HCT116 (cell line): ENCODE data around the gene LEMD1. TPM values are rescaled to one million over a fixed set of nuclear protein-coding genes. Genes with fewer than 3 reads are reported as not detected.

Experiments used
- ATAC-seq: fragments of 200-7000 bp; cut with Tn5 transposase; 2 replicates; pipeline ENCODE4 v1.9.1; 2020; ENCODE audit warnings: mild to moderate bottlenecking, moderate library complexity
- BruUV-seq: library from RNA; stranded (reverse); fragments of 400-500 nt; replicated peaks from 2 replicates; lab custom pipeline; 2021; lab: Mats Ljungman, UMichigan
- CTCF ChIA-PET: fragments of 300-600 bp; sonication (Branson Sonifier 250); formaldehyde crosslinking; loops from one replicate; lab custom pipeline; 2021; ENCODE audit warnings: antibody characterized with exemption; lab: Charles Lee
- POLR2A ChIA-PET: fragments of 300-600, 350-600 bp; sonication (Branson Sonifier 250); formaldehyde crosslinking; loops from one replicate; lab custom pipeline; 2021; ENCODE audit warnings: antibody characterized with exemption; lab: Charles Lee
- RAD21 ChIA-PET, 2 experiments: fragments of 300-600 bp; sonication (Branson Sonifier 250); formaldehyde crosslinking; loops; one replicate each; lab custom pipeline; 2023; ENCODE audit warnings: low total read pairs in 2 of 2; ENCODE audit not compliant: uncharacterized antibody in 2 of 2, unreplicated experiment in 2 of 2, low non-redundant PET in 1 of 2; lab: Charles Lee
- DNase-seq: peaks from one replicate; pipeline ENCODE4 v3.0.0-alpha.2; 2010; ENCODE audit warnings: low read depth, low spot score
- H2AFZ ChIP-seq: fragments of 200-600 bp; shearing (Covaris generic), sonication (generic); 2 replicates; pipeline ENCODE4 v1.6.1; 2017; ENCODE audit warnings: low read depth, mixed run types, mixed read lengths, antibody characterized with exemption, low read length; ENCODE audit not compliant: poor library complexity, severe bottlenecking
- H3K27ac ChIP-seq: 2 replicates; pipeline ENCODE4 v1.5.1; 2012; ENCODE audit warnings: low read depth, low read length
- H3K27me3 ChIP-seq: fragments of 200-600 bp; sonication (generic); 2 replicates; pipeline ENCODE4 v1.6.1; 2016; ENCODE audit warnings: mixed run types, low read length, mixed read lengths; ENCODE audit not compliant: insufficient read depth
- H3K36me3 ChIP-seq, 2 experiments: fragments of 200-500 bp in 1 of 2; fragments of 200-600 bp in 1 of 2; sonication (Bioruptor generic) in 1 of 2; sonication (generic) in 1 of 2; 2 replicates each; pipeline versions ENCODE4 v1.5.1 to v1.6.1; 2014 to 2016; ENCODE audit warnings: low read length in 2 of 2, inconsistent platforms in 1 of 2, mixed read lengths in 1 of 2, mixed run types in 1 of 2; ENCODE audit not compliant: insufficient read depth in 2 of 2, control insufficient read depth in 1 of 2
- H3K4me1 ChIP-seq, 2 experiments: fragments of 200-600 bp in 1 of 2; sonication (generic) in 1 of 2; 2 replicates each; pipeline versions ENCODE4 v1.5.1 to v1.6.1; 2012 to 2017; ENCODE audit warnings: low read length in 2 of 2, inconsistent platforms in 1 of 2, mild to moderate bottlenecking in 1 of 2, mixed read lengths in 1 of 2, mixed run types in 1 of 2, moderate library complexity in 1 of 2; ENCODE audit not compliant: insufficient read depth in 2 of 2, control insufficient read depth in 1 of 2
- H3K4me2 ChIP-seq: fragments of 200-600 bp; sonication (generic); 2 replicates; pipeline ENCODE4 v1.6.1; 2017; ENCODE audit warnings: mixed run types, low read length, mixed read lengths
- H3K4me3 ChIP-seq, 2 experiments: fragments of 200-600 bp in 1 of 2; sonication (generic) in 1 of 2; replicated peaks in 1 of 2; 2 replicates each; pipeline ENCODE4 v1.5.1; 2011 to 2016; ENCODE audit warnings: low read length in 2 of 2, control low read depth in 1 of 2, low read depth in 1 of 2, mild to moderate bottlenecking in 1 of 2, mixed read lengths in 1 of 2, mixed run types in 1 of 2
- H3K79me2 ChIP-seq: fragments of 200-600 bp; sonication (generic); 2 replicates; pipeline ENCODE4 v1.6.1; 2017; ENCODE audit warnings: mild to moderate bottlenecking, mixed run types, low read length, moderate library complexity, mixed read lengths; ENCODE audit not compliant: insufficient read depth
- H3K9ac ChIP-seq: fragments of 200-600 bp; sonication (generic); 2 replicates; pipeline ENCODE4 v1.6.1; 2016; ENCODE audit warnings: low read length, mixed read lengths
- H3K9me2 ChIP-seq: fragments of 200-600 bp; sonication (generic), shearing (Covaris generic); 2 replicates; pipeline ENCODE4 v1.6.1; 2017; ENCODE audit warnings: mixed run types, mild to moderate bottlenecking, moderate library complexity; ENCODE audit not compliant: insufficient read depth
- H3K9me3 ChIP-seq, 2 experiments: fragments of 200-500 bp in 1 of 2; fragments of 200-600 bp in 1 of 2; sonication (Bioruptor generic) in 1 of 2; sonication (generic) in 1 of 2; 2 replicates each; pipeline ENCODE4 v1.6.1; 2014 to 2017; ENCODE audit warnings: low read length in 2 of 2, mixed read lengths in 2 of 2, inconsistent platforms in 1 of 2, low read depth in 1 of 2, mild to moderate bottlenecking in 1 of 2, mixed run types in 1 of 2, moderate library complexity in 1 of 2; ENCODE audit not compliant: control insufficient read depth in 1 of 2, insufficient read depth in 1 of 2
- H4K20me1 ChIP-seq: fragments of 200-600 bp; sonication (generic), shearing (Covaris generic); 2 replicates; pipeline ENCODE4 v1.6.1; 2017; ENCODE audit warnings: mixed run types, mild to moderate bottlenecking, moderate library complexity; ENCODE audit not compliant: insufficient read depth
- ATF3 ChIP-seq: IDR thresholded peaks from 2 replicates; pipeline ENCODE4 v1.6.1; 2012
- CBX3 ChIP-seq: IDR thresholded peaks from 2 replicates; pipeline ENCODE4 v1.6.1; 2012; ENCODE audit warnings: low read depth
- CEBPB ChIP-seq: IDR thresholded peaks from 2 replicates; pipeline ENCODE4 v1.6.1; 2012; ENCODE audit warnings: low read depth
- EGR1 ChIP-seq: IDR thresholded peaks from 2 replicates; pipeline ENCODE4 v1.6.1; 2012; ENCODE audit warnings: low read depth
- EZH2 ChIP-seq: fragments of 200-600 bp; sonication (generic); IDR thresholded peaks from 2 replicates; pipeline ENCODE4 v1.6.1; 2017; ENCODE audit warnings: antibody characterized with exemption, mixed run types
- EZH2phosphoT487 ChIP-seq: fragments of 200-600 bp; IDR thresholded peaks from 2 replicates; pipeline ENCODE4 v1.6.1; 2018; ENCODE audit warnings: antibody characterized with exemption, borderline replicate concordance
- FOSL1 ChIP-seq: IDR thresholded peaks from 2 replicates; pipeline ENCODE4 v1.6.1; 2012; ENCODE audit warnings: low read depth
- JUND ChIP-seq: IDR thresholded peaks from 2 replicates; pipeline ENCODE4 v1.6.1; 2012
- POLR2AphosphoS5 ChIP-seq: IDR thresholded peaks from 2 replicates; pipeline ENCODE4 v1.6.1; 2011; ENCODE audit warnings: mild to moderate bottlenecking, low read depth, low read length, moderate library complexity
- RAD21 ChIP-seq: IDR thresholded peaks from 2 replicates; pipeline ENCODE4 v1.6.1; 2012; ENCODE audit warnings: low read depth, mild to moderate bottlenecking
- SIN3A ChIP-seq: IDR thresholded peaks from 2 replicates; pipeline ENCODE4 v1.6.1; 2012; ENCODE audit warnings: low read depth
- SP1 ChIP-seq: IDR thresholded peaks from 2 replicates; pipeline ENCODE4 v1.6.1; 2012; ENCODE audit warnings: low read depth
- TCF7L2 ChIP-seq: IDR thresholded peaks from 2 replicates; pipeline ENCODE4 v1.7.0; 2011; ENCODE audit warnings: borderline replicate concordance, inconsistent platforms; ENCODE audit not compliant: insufficient read depth, insufficient read length; ENCODE audit errors: extremely low read depth
- YY1 ChIP-seq: IDR thresholded peaks from 2 replicates; pipeline ENCODE4 v1.6.1; 2011; ENCODE audit warnings: low read length, low read depth, moderate library complexity, mild to moderate bottlenecking; ENCODE audit not compliant: insufficient replicate concordance; ENCODE audit errors: extremely low read depth
- ZBTB33 ChIP-seq: IDR thresholded peaks from 2 replicates; pipeline ENCODE4 v1.6.1; 2011; ENCODE audit warnings: mild to moderate bottlenecking, low read length, moderate library complexity; ENCODE audit not compliant: insufficient replicate concordance; ENCODE audit errors: extremely low read depth
- ZFX ChIP-seq: fragments of 450-650 bp; IDR thresholded peaks from 2 replicates; pipeline ENCODE4 v1.6.1; 2017
- ZNF274 ChIP-seq: fragments of 200-500 bp; sonication (Bioruptor generic); IDR thresholded peaks from 2 replicates; pipeline ENCODE4 v1.6.1; 2014; ENCODE audit warnings: mild to moderate bottlenecking, low read depth, low read length, inconsistent platforms
- intact Hi-C: fragments of 100-400 bp; cut with micrococcal nuclease; formaldehyde crosslinking; loops from 2 replicates; pipeline ENCODE4 v1.10.0; 2022
- total RNA-seq: library from RNA; stranded (reverse); gene quantifications from one replicate; pipeline ENCODE4 v1.2.1, GENCODE V29; 2021; ENCODE audit not compliant: unreplicated experiment

Gene LEMD1
- total RNA-seq, 1 experiment from 2014 or later, result 11.9 TPM

GRCh38 chr1:205423814-205424399 lies 2.1 kb upstream of the LEMD1 start:
- intact Hi-C loops, result loop anchor here (1.0 kb wide), 1 partner anchor 61 kb away; no protein-coding TSS in a partner anchor
- POLR2A ChIA-PET, result no interaction called here

More at GRCh38 chr1:205423814-205424399, 2.1 kb upstream of the LEMD1 start:
- Histone ChIP-seq H3K27ac (no peak overlapping the region), H3K9me3 (no peaks in the 10 kb centered on the region), H3K27me3 (peaks cover 29% of the 10 kb centered on the region), H3K4me2 (no peak overlapping the region), H3K4me1 (peaks cover 0 to 4% of the 10 kb centered on the region in 2 experiments; a peak in 1 of 4 replicates), H3K9ac (no peak overlapping the region), H3K4me3 (no peak overlapping the region), H3K79me2 (no peaks in the 10 kb centered on the region), H3K36me3 (no peaks in the 10 kb centered on the region), H4K20me1 (no peaks in the 10 kb centered on the region), H3K9me2 (no peaks in the 10 kb centered on the region), H2AFZ (no peak overlapping the region)
- BruUV-seq, result no TSS peak
- CTCF ChIA-PET, result interaction anchor here (0.9 to 1.4 kb wide), 3 partner anchors 54 to 62 kb away, joined by 4 to 12 read pairs (median 6); no protein-coding TSS in a partner anchor
- no peak for TF ChIP-seq ZNF274
- TF ChIP-seq SP1, result no peak
- no peak for TF ChIP-seq CBX3
- TF ChIP-seq TCF7L2, result no peak
- no peak for TF ChIP-seq ZFX
- no peak for TF ChIP-seq ZBTB33
- TF ChIP-seq EZH2phosphoT487, result no peak
- no peak for TF ChIP-seq ATF3
- TF ChIP-seq YY1, result no peak
- no peak for TF ChIP-seq FOSL1
- TF ChIP-seq JUND, result no peak
- TF ChIP-seq EZH2, result no peak
- TF ChIP-seq EGR1, result no peak
- no peak for TF ChIP-seq RAD21
- TF ChIP-seq POLR2AphosphoS5, result no peak
- no peak for TF ChIP-seq SIN3A
- no peak for TF ChIP-seq CEBPB
- RAD21 ChIA-PET, result interaction anchor here in 1 of 2 experiments (1.1 kb wide), 1 partner anchor 100 kb away, joined by 3 read pairs; no protein-coding TSS in a partner anchor
- DNase-seq (no peak), ATAC-seq (no peak)
